Stimulated activated naive B cell treated with anti-CD40 and anti-IgM and Interleukin-4, amounts not matched to agents 10 μg/mL and 1 μg/mL and 100 μg/mL, for 72 hours (primary cell): ENCODE results near the gene TRPM3.
"Not testable (repeated sequence)": the region's sequence is repeated elsewhere in the genome, so short reads cannot be mapped to it uniquely, and the experiment has no call there.

Source experiments
- ATAC-seq, 2 donors: fragments of 150-1000 bp; cut with Tn5 transposase; replicated peaks; 2 replicates each; pipeline ENCODE4 v1.10.0; 2021; ENCODE audit warnings: moderate library complexity in 1 of 2
- DNase-seq: peaks from one replicate; pipeline ENCODE4 v3.0.0; 2021
- H3K27ac Mint-ChIP-seq: one replicate; pipeline ENCODE4 v1.8.0; 2022; ENCODE audit warnings: mild to moderate bottlenecking, mixed read lengths
- H3K27me3 Mint-ChIP-seq, 2 donors: one replicate each; pipeline ENCODE4 v1.8.0; 2022; ENCODE audit warnings: mixed read lengths in 2 of 2
- H3K36me3 Mint-ChIP-seq, 2 donors: one replicate each; pipeline ENCODE4 v1.8.0; 2022; ENCODE audit warnings: mixed read lengths in 2 of 2, mild to moderate bottlenecking in 1 of 2
- H3K4me1 Mint-ChIP-seq, 2 donors: one replicate each; pipeline ENCODE4 v1.8.0; 2022; ENCODE audit warnings: mixed read lengths in 2 of 2, mild to moderate bottlenecking in 1 of 2
- H3K4me3 Mint-ChIP-seq, 2 donors: one replicate each; pipeline ENCODE4 v1.8.0; 2022; ENCODE audit warnings: mild to moderate bottlenecking in 2 of 2, mixed read lengths in 2 of 2, moderate library complexity in 1 of 2
- H3K9me3 Mint-ChIP-seq, 2 donors: one replicate each; pipeline ENCODE4 v1.8.0; 2022; ENCODE audit warnings: mixed read lengths in 2 of 2, mild to moderate bottlenecking in 1 of 2

The TRPM3 gene

DNA sequence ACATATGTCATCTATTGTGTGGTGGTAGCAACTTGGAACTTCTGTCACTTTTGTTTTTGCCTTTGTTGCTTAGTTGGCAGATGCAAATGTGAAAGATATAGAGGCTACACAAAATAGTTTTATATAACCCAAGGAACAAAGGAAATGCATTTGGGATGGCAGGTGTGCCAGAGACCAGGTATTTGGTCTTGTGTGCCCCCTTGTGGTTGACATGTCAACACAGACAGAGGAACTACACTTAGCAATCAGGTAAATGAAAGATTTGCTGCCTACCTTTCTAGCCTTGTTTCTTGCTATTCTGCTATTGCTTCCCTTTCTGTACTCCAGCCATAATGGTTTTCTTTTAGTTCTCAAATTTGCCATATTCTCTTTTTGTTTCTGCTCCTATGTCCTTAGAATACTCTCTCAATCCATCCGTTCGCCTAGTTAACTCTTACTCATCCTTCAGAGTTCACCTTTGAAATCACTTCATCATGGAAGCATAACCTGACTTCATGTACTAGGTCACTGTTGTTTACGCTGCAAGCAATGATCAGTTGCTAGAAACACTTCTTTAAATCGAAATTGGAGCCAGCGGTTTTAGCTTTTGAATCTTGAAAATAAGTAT is 119.5 kb downstream of the TRPM3 start:
- DNase-seq: no peak

DNA sequence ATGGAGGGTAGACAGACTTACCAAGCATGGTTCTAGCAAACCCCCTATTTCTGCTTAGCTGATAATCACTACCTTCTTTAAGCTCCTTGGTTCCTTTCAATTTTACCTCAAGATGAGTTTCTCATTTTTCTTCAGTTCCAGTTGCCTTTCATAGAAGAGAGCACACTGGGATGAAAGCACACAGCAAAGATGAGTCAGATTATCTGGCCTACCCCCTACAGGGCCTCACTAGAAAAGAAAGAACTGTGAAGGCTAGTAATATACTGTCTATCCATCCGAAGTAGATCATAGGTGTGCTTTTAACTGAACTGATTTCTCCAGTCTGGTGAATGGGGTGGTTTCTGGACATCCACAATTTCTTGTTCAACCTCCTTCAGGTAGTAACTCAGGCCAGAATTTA is 122.5 kb downstream of the TRPM3 start:
- DNase-seq: no peak
- H3K36me3 Mint-ChIP-seq: no peaks in the 10 kb centered on the region
- no peaks in the 10 kb centered on the region for H3K27me3 Mint-ChIP-seq
- H3K4me1 Mint-ChIP-seq: no peaks in the 10 kb centered on the region
- no peak for ATAC-seq
- peaks cover 0 to 2% of the 10 kb centered on the region in 2 donors for H3K9me3 Mint-ChIP-seq
- no peak overlapping the region for H3K27ac Mint-ChIP-seq
- H3K4me3 Mint-ChIP-seq: no peak overlapping the region

More for the DNA sequence above, 119.5 kb downstream of the TRPM3 start:
- Mint-ChIP-seq H3K27ac (no peak overlapping the region), H3K27me3 (no peaks in the 10 kb centered on the region), H3K36me3 (peaks cover 2 to 4% of the 10 kb centered on the region in 2 donors), H3K9me3 (peaks cover 10 to 13% of the 10 kb centered on the region in 2 donors), H3K4me3 (no peak overlapping the region), H3K4me1 (no peaks in the 10 kb centered on the region)
- ATAC-seq: peak in 1 of 2 donors; percentile 44

- ATAC-seq: no peak
- Mint-ChIP-seq H3K4me3 (no peak overlapping the region), H3K9me3 (peaks cover 0 to 2% of the 10 kb centered on the region in 2 donors), H3K36me3 (no peaks in the 10 kb centered on the region), H3K27me3 (no peaks in the 10 kb centered on the region), H3K27ac (no peak overlapping the region), H3K4me1 (no peaks in the 10 kb centered on the region)
- DNase-seq: no peak
Measured at GRCh38 chr9:70995511-70995910, 125.9 kb downstream of the TRPM3 start.

DNA sequence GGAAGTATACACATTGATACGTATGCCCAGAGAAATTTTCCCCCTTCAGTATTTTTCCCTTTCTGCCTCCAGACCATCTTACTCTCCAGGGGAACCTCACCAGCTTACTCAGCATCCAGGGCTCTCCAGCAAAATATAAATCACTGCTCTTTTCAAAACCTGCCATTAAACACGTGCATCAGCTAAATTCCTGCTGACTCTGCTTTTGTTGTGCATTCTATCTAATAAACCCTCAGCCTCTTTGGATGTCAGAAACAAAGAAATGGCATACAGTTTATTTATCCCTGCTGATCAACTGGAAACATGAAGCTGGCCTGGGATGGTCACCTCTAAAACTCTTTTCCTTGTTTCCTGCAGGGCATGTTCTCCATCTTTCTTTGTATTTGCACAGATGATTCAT is 126.8 kb downstream of the TRPM3 start:
- Mint-ChIP-seq H3K9me3 (peaks cover 0 to 2% of the 10 kb centered on the region in 2 donors), H3K4me3 (no peak overlapping the region), H3K4me1 (no peaks in the 10 kb centered on the region), H3K27ac (no peak overlapping the region), H3K27me3 (no peaks in the 10 kb centered on the region), H3K36me3 (no peaks in the 10 kb centered on the region)
- DNase-seq (no peak), ATAC-seq (no peak)

DNA sequence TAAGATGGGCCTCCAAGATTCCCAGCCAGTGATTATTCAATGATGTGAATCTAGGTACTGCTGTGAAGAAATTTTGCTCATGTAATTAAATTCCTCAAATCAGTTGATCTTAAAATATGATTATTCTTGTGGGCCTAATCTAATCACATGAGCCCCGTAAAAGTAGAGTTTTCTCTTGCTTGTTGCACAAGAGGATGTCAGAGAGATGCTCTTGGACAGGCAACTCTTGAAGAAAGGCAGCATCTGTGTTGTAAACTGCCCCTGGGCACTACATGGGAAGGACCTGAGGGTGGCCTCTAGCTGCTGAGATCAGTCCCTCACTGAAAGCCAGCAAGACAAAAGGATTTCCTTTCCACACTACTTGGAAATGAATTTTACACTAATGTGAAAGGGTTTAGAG is 132.9 kb downstream of the TRPM3 start:
- no peak overlapping the region for H3K27ac Mint-ChIP-seq
- ATAC-seq (no peak), DNase-seq (no peak)
- no peaks in the 10 kb centered on the region for H3K4me1 Mint-ChIP-seq
- H3K36me3 Mint-ChIP-seq: no peaks in the 10 kb centered on the region
- no peaks in the 10 kb centered on the region for H3K27me3 Mint-ChIP-seq
- peaks cover 0 to 2% of the 10 kb centered on the region in 2 donors for H3K9me3 Mint-ChIP-seq
- H3K4me3 Mint-ChIP-seq: no peak overlapping the region

DNA sequence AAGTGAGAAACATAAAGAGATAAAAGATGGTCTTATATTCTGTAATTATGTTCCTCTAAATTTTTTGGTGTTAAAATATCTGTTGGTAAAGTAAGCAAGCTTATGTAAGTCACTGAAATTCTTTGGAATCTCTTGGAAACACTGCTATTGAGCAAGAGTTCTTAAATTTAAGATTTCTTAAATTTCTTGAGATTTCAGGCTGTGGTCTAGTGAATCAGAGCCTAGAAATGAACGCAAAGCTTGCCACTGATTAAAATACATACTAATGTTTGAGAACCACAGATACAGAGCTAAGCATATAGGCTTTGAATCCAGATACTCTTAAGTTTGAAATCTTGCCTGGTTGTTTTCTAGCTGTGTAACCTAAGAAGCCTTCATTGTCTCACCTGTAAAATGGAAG is 133.4 kb downstream of the TRPM3 start:
- DNase-seq: no peak

GRCh38 chr9:70986984-70987383 is 134.4 kb downstream of the TRPM3 start:
- no peak overlapping the region for H3K4me3 Mint-ChIP-seq
- peaks cover 5 to 6% of the 10 kb centered on the region in 2 donors for H3K9me3 Mint-ChIP-seq
- ATAC-seq (no peak), DNase-seq (no peak)
- H3K27ac Mint-ChIP-seq: no peak overlapping the region
- no peaks in the 10 kb centered on the region for H3K4me1 Mint-ChIP-seq
- H3K36me3 Mint-ChIP-seq: no peaks in the 10 kb centered on the region
- H3K27me3 Mint-ChIP-seq: no peaks in the 10 kb centered on the region

More for the DNA sequence above, 133.4 kb downstream of the TRPM3 start:
- Mint-ChIP-seq H3K9me3 (peaks cover 4 to 6% of the 10 kb centered on the region in 2 donors), H3K4me1 (no peaks in the 10 kb centered on the region), H3K27me3 (no peaks in the 10 kb centered on the region), H3K36me3 (no peaks in the 10 kb centered on the region), H3K4me3 (no peak overlapping the region), H3K27ac (no peak overlapping the region)
- no peak for ATAC-seq

DNA sequence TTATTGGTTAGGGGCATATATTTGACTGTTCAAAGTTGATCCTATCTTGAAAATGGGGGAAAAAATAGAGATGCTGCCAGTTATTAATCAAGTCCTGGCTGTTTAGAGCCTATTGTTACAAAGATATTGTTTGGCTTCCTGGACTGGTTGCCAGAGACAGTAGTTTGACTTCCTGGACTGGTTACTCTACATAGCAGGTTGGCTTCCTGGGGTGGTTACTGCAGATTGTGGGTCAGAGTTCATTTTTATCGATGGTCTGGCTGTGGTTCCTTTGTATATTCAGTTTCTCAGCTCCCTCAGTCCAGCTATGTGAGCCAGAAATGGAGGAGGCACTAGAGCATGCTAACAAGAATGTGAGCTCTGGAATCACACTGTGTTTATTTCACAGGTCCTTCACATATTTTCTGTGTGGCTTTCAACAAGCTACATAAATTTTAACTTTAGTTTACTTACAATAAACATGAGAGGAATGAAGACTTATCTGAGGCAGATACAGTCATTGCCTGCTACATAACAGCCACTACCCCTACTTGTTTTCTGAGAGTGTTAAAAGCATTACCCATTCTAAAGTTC is 137.6 kb downstream of the TRPM3 start:
- Mint-ChIP-seq H3K27ac (no peak overlapping the region), H3K4me3 (no peak overlapping the region), H3K36me3 (no peaks in the 10 kb centered on the region), H3K4me1 (no peaks in the 10 kb centered on the region), H3K9me3 (peaks cover 5 to 6% of the 10 kb centered on the region in 2 donors), H3K27me3 (no peaks in the 10 kb centered on the region)
- DNase-seq: no peak
- ATAC-seq: no peak

DNA sequence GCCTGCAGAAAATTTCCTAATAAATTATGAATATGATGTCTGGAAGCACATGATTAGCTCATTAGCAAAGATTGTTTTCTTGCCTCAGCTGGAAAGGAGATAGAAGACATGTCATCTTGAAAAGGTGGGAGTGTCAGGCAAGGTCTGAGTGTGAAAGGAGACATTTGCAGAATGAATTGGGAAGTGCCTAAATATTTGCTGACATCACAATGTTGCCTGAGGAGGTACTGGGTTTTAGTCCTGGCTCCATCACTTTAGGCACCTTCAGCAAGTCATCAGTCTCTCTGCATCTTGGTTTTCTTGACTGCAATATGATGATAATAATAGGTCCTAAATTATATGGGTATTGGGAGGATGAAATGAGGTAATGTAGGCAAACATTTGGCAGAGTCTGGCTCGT is 140.1 kb downstream of the TRPM3 start:
- no peak for DNase-seq
- peaks cover 5 to 6% of the 10 kb centered on the region in 2 donors for H3K9me3 Mint-ChIP-seq
- no peaks in the 10 kb centered on the region for H3K36me3 Mint-ChIP-seq
- no peak overlapping the region for H3K27ac Mint-ChIP-seq
- no peak for ATAC-seq
- H3K4me3 Mint-ChIP-seq: no peak overlapping the region
- no peaks in the 10 kb centered on the region for H3K4me1 Mint-ChIP-seq
- no peaks in the 10 kb centered on the region for H3K27me3 Mint-ChIP-seq

DNA sequence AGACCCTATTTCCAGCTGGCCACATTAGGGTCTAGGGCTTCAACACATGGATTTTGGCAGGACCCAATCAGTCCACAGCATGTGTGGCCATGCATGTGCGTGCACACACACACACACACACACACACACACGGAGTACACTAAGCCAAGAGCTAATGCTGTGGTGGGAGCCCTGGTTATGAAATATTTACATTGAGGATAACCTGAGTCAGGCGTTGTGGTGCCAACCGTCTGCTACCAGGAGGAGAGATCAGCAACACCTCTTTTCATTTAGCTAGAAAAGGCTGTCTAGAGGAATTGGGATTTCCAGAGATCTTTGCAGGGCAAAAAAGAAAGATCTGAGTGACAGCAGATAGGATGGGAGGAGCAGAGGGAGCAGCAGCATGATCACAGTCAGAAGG is 141.5 kb downstream of the TRPM3 start:
- Mint-ChIP-seq H3K27me3 (no peaks in the 10 kb centered on the region), H3K27ac (no peak overlapping the region), H3K36me3 (no peaks in the 10 kb centered on the region), H3K4me3 (no peak overlapping the region), H3K4me1 (no peaks in the 10 kb centered on the region), H3K9me3 (peaks cover 5 to 6% of the 10 kb centered on the region in 2 donors)
- ATAC-seq: no peak
- no peak for DNase-seq

- H3K4me3 Mint-ChIP-seq: no peak overlapping the region
- no peak overlapping the region for H3K27ac Mint-ChIP-seq
- no peaks in the 10 kb centered on the region for H3K36me3 Mint-ChIP-seq
- H3K27me3 Mint-ChIP-seq: no peaks in the 10 kb centered on the region
- H3K4me1 Mint-ChIP-seq: no peaks in the 10 kb centered on the region
- no peak for ATAC-seq
- no peak for DNase-seq
- peaks cover 2% of the 10 kb centered on the region in 2 donors for H3K9me3 Mint-ChIP-seq
Measured at GRCh38 chr9:70978085-70978484, 143.3 kb downstream of the TRPM3 start.

DNA sequence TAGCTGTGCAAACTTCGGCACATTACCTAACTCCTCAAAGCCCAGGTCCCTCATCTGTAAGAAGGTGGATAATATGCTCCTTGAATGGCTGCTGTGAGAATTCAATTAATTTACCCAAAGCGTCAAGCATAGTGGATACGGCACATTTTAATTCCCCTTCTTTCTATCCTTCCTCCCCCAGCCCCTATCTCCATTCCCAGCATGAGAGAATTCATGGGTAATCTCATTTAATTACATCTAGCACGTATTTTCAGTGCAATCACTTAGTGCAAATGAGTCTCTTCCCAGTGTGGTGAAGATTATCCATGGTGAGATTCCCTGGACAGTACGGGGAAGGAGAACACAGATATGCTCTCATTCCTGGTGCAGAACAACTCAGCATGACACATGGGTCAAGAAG is 145.6 kb downstream of the TRPM3 start:
- Mint-ChIP-seq H3K27me3 (peaks cover 0 to 5% of the 10 kb centered on the region in 2 donors), H3K9me3 (peaks cover 0 to 3% of the 10 kb centered on the region in 2 donors), H3K4me3 (no peak overlapping the region), H3K27ac (no peak overlapping the region), H3K4me1 (no peaks in the 10 kb centered on the region), H3K36me3 (no peaks in the 10 kb centered on the region)
- no peak for DNase-seq
- no peak for ATAC-seq

GRCh38 chr9:70971723-70972122 is 149.7 kb downstream of the TRPM3 start:
- DNase-seq: no peak
- Mint-ChIP-seq H3K9me3 (peaks cover 0 to 3% of the 10 kb centered on the region in 2 donors), H3K4me1 (no peaks in the 10 kb centered on the region), H3K27me3 (peaks cover 0 to 5% of the 10 kb centered on the region in 2 donors), H3K36me3 (no peaks in the 10 kb centered on the region), H3K27ac (no peak overlapping the region), H3K4me3 (no peak overlapping the region)
- no peak for ATAC-seq

DNA sequence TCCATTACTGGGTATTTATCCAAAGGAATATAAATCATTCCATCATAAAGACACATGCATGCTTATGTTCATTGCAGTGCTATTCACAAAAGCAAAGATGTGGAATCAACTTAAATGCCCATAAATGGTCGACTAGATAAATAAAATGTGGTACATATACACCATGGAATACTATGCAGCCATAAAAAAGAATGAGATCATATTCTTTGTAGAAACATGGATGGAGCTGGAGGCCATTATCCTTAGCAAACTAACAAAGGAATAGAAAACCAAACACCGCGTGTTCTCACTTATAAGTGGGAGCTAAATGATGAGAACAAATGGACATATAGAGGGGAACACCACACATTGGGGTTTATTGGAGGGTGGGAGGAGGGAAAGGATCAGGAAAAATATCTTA is 155.0 kb downstream of the TRPM3 start:
- not testable (repeated sequence) for H3K4me1 Mint-ChIP-seq, H3K4me3 Mint-ChIP-seq, DNase-seq, ATAC-seq, H3K36me3 Mint-ChIP-seq, H3K27me3 Mint-ChIP-seq, H3K27ac Mint-ChIP-seq, H3K9me3 Mint-ChIP-seq

DNA sequence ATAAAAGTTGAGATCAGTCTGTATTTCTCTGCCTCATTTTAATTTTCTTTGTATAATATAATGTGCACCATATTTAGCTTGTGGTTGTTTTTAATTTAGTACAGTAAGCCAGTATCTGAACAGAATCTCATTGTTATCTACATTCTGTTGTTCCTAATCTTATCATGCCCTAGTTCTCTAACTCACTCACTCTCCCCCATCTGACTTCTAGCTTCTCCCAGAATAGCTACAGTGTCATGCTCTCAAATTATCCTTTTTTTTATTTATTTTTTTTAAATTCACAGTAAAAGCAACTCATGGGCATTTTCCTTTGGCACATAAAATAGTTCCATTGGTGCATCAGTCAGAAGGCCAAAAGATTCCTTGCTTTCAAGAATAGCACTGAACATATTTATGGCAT is 156.6 kb downstream of the TRPM3 start:
- no peaks in the 10 kb centered on the region for H3K36me3 Mint-ChIP-seq
- no peaks in the 10 kb centered on the region for H3K4me1 Mint-ChIP-seq
- peaks cover 0 to 2% of the 10 kb centered on the region in 2 donors for H3K9me3 Mint-ChIP-seq
- DNase-seq (no peak), ATAC-seq (no peak)
- no peak overlapping the region for H3K4me3 Mint-ChIP-seq
- H3K27me3 Mint-ChIP-seq: no peaks in the 10 kb centered on the region
- H3K27ac Mint-ChIP-seq: no peak overlapping the region
